ENCODE measurements around the gene ZNF526. TPM values are rescaled to one million over a fixed set of nuclear protein-coding genes. Genes with fewer than 3 reads are reported as not detected.
"Not testable (repeated sequence)": the region's sequence is repeated elsewhere in the genome, so short reads cannot be mapped to it uniquely, and the experiment has no call there.

Gene ZNF526
- polyA plus RNA-seq, 1 donor from 2014 or later, result 2.1 TPM

- H2AFZ ChIP-seq (ENCODE audit: low read depth, low read length), result peak overlapping the region; percentile 45
- peak overlapping the region; percentile 90 for H3K27ac ChIP-seq (ENCODE audit: low read length)
- peak overlapping the region; percentile 85 for H3K9ac ChIP-seq (ENCODE audit: low read length)
- peak overlapping the region; percentile 97 for H3K4me3 ChIP-seq (ENCODE audit: low read length)
- H3K9me3 ChIP-seq (ENCODE audit: low read length), result no peaks in the 10 kb centered on the region
- H3K4me2 ChIP-seq (ENCODE audit: low read length), result peak overlapping the region; percentile 92
- H4K20me1 ChIP-seq (ENCODE audit: insufficient read depth), result no peaks in the 10 kb centered on the region
- H3K9me2 ChIP-seq (ENCODE audit: insufficient read depth, low read length), result no peaks in the 10 kb centered on the region
- TF ChIP-seq REST (IDR thresholded peaks at IDR 0.05; ENCODE audit: borderline replicate concordance) (peak; percentile 60), SMC3 (conservative IDR thresholded peaks at IDR 0.05; ENCODE audit: poor library complexity) (peak; percentile 16), EP300 (conservative IDR thresholded peaks at IDR 0.05; ENCODE audit: poor library complexity, severe bottlenecking) (no peak)
- no peaks in the 10 kb centered on the region for H3F3A ChIP-seq (ENCODE audit: insufficient read depth, low read length, poor library complexity, severe bottlenecking)
- H3K27me3 ChIP-seq (ENCODE audit: insufficient read depth, low read depth, low read length), result no peaks in the 10 kb centered on the region
- peaks cover 20% of the 10 kb centered on the region for H3K79me2 ChIP-seq (replicated peaks; ENCODE audit: insufficient read depth, low read length)
- no peaks in the 10 kb centered on the region for H3K36me3 ChIP-seq (ENCODE audit: insufficient read depth, low read length)
These were observed 35.9 kb downstream of the ZNF526 start for GRCh38 chr19:42255766-42256745.

- H3F3A ChIP-seq (ENCODE audit: insufficient read depth, low read length, poor library complexity, severe bottlenecking), result not testable (repeated sequence)
These were observed 37.7 kb downstream of the ZNF526 start for GRCh38 chr19:42257842-42258241.

GRCh38 chr19:42261763-42262162 is 41.7 kb downstream of the ZNF526 start:
- Histone ChIP-seq H3K27ac (ENCODE audit: low read length) (no peak overlapping the region), H3K36me3 (ENCODE audit: insufficient read depth, low read length) (no peaks in the 10 kb centered on the region), H4K20me1 (ENCODE audit: insufficient read depth) (no peaks in the 10 kb centered on the region), H3K27me3 (ENCODE audit: insufficient read depth, low read depth, low read length) (no peaks in the 10 kb centered on the region), H3K79me2 (replicated peaks; ENCODE audit: insufficient read depth, low read length) (no peaks in the 10 kb centered on the region), H3K9me2 (ENCODE audit: insufficient read depth, low read length) (no peaks in the 10 kb centered on the region), H3K9me3 (ENCODE audit: low read length) (no peaks in the 10 kb centered on the region), H3K4me2 (ENCODE audit: low read length) (no peak overlapping the region), H3F3A (ENCODE audit: insufficient read depth, low read length, poor library complexity, severe bottlenecking) (no peaks in the 10 kb centered on the region), H3K9ac (ENCODE audit: low read length) (no peak overlapping the region), H2AFZ (ENCODE audit: low read depth, low read length) (no peak overlapping the region), H3K4me3 (ENCODE audit: low read length) (no peak overlapping the region)
- TF ChIP-seq REST (IDR thresholded peaks at IDR 0.05; ENCODE audit: borderline replicate concordance) (no peak), SMC3 (conservative IDR thresholded peaks at IDR 0.05; ENCODE audit: poor library complexity) (no peak)

More at GRCh38 chr19:42257842-42258241, 37.7 kb downstream of the ZNF526 start:
- H3K36me3 ChIP-seq (ENCODE audit: insufficient read depth, low read length); H3K9me2 ChIP-seq (ENCODE audit: insufficient read depth, low read length); H3K27me3 ChIP-seq (ENCODE audit: insufficient read depth, low read depth, low read length); H3K79me2 ChIP-seq (replicated peaks; ENCODE audit: insufficient read depth, low read length); H3K9me3 ChIP-seq (ENCODE audit: low read length); H3K9ac ChIP-seq (ENCODE audit: low read length); H4K20me1 ChIP-seq (ENCODE audit: insufficient read depth); H3K4me2 ChIP-seq (ENCODE audit: low read length); H2AFZ ChIP-seq (ENCODE audit: low read depth, low read length); H3K27ac ChIP-seq (ENCODE audit: low read length); H3K4me3 ChIP-seq (ENCODE audit: low read length): not testable (repeated sequence)

GRCh38 chr19:42266105-42266504 is 46.0 kb downstream of the ZNF526 start:
- not testable (repeated sequence) for H3K9me2 ChIP-seq (ENCODE audit: insufficient read depth, low read length); H3K36me3 ChIP-seq (ENCODE audit: insufficient read depth, low read length); H3K4me3 ChIP-seq (ENCODE audit: low read length); H3K27ac ChIP-seq (ENCODE audit: low read length); H3K27me3 ChIP-seq (ENCODE audit: insufficient read depth, low read depth, low read length); H3K9me3 ChIP-seq (ENCODE audit: low read length); H3K4me2 ChIP-seq (ENCODE audit: low read length); H3K9ac ChIP-seq (ENCODE audit: low read length); H2AFZ ChIP-seq (ENCODE audit: low read depth, low read length); H3F3A ChIP-seq (ENCODE audit: insufficient read depth, low read length, poor library complexity, severe bottlenecking); H4K20me1 ChIP-seq (ENCODE audit: insufficient read depth)
- peaks cover 18% of the 10 kb centered on the region for H3K79me2 ChIP-seq (replicated peaks; ENCODE audit: insufficient read depth, low read length)

- H3K9me2 ChIP-seq (ENCODE audit: insufficient read depth, low read length); H3K27me3 ChIP-seq (ENCODE audit: insufficient read depth, low read depth, low read length); H3F3A ChIP-seq (ENCODE audit: insufficient read depth, low read length, poor library complexity, severe bottlenecking); H3K9me3 ChIP-seq (ENCODE audit: low read length); H3K4me2 ChIP-seq (ENCODE audit: low read length); H3K36me3 ChIP-seq (ENCODE audit: insufficient read depth, low read length); H4K20me1 ChIP-seq (ENCODE audit: insufficient read depth); H2AFZ ChIP-seq (ENCODE audit: low read depth, low read length): not testable (repeated sequence)
- Histone ChIP-seq H3K9ac (ENCODE audit: low read length) (peak overlapping the region; percentile 83), H3K4me3 (ENCODE audit: low read length) (peak overlapping the region; percentile 73), H3K27ac (ENCODE audit: low read length) (peak overlapping the region; percentile 97), H3K79me2 (replicated peaks; ENCODE audit: insufficient read depth, low read length) (peaks cover 25% of the 10 kb centered on the region)
These were observed 47.0 kb downstream of the ZNF526 start for GRCh38 chr19:42266928-42267603.

All from neural cell (in vitro differentiated cells).